ENCODE data around the gene PCOLCE2. TPM values are rescaled to one million over a fixed set of nuclear protein-coding genes. Genes with fewer than 3 reads are reported as not detected.

Gene PCOLCE2
- total and polyA plus RNA-seq, 2 donors (not counting 1 experiment from before 2014, with no cell fraction given), result 4.8 to 26.3 TPM

DNA sequence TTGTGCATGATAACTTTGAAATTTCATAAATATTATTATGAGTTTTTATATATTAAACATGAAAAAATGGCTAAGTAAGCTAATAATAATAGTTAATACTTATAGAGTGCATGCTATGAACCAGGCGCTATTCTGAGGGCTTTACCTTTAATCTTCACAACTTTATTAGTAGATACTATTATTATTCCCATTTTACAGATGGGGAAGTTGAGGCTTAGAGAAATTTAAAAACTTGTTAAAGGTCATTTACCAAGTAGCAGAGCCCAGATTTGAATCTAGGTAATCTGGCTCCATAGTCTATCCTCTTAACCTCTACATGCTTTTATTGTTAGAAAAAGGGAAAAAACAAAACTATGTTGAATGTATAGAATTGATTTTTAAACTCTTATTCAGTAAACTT lies 104.7 kb downstream of the PCOLCE2 start:
- H3K36me3 ChIP-seq (ENCODE audit: control insufficient read depth, insufficient read depth, low read length), result no peaks in the 10 kb centered on the region
- DNase-seq (ENCODE audit: low read depth in 2 of 2), result no peak
- H3K9ac ChIP-seq (ENCODE audit: insufficient read depth, low read length), result no peak overlapping the region
- no peaks in the 10 kb centered on the region for H4K20me1 ChIP-seq (ENCODE audit: control insufficient read depth, extremely low read depth, insufficient read depth, low read length)
- no peak overlapping the region for H3K4me2 ChIP-seq (ENCODE audit: extremely low read depth, insufficient read depth, low read length)
- H3K9me3 ChIP-seq (ENCODE audit: control insufficient read depth, insufficient read depth, low read depth, low read length), result no peaks in the 10 kb centered on the region
- no peaks in the 10 kb centered on the region for H3K4me1 ChIP-seq (ENCODE audit: control insufficient read depth, extremely low read depth, insufficient read depth, low read length)
- no peaks in the 10 kb centered on the region for H3K27me3 ChIP-seq (ENCODE audit: control insufficient read depth, insufficient read depth, low read length)
- no peaks in the 10 kb centered on the region for H3K79me2 ChIP-seq (ENCODE audit: control insufficient read depth, insufficient read depth, low read length)
- TF ChIP-seq EZH2 (IDR thresholded peaks at IDR 0.05; ENCODE audit: low read length, missing control alignments), result no peak
- TF ChIP-seq, protein P1, sequence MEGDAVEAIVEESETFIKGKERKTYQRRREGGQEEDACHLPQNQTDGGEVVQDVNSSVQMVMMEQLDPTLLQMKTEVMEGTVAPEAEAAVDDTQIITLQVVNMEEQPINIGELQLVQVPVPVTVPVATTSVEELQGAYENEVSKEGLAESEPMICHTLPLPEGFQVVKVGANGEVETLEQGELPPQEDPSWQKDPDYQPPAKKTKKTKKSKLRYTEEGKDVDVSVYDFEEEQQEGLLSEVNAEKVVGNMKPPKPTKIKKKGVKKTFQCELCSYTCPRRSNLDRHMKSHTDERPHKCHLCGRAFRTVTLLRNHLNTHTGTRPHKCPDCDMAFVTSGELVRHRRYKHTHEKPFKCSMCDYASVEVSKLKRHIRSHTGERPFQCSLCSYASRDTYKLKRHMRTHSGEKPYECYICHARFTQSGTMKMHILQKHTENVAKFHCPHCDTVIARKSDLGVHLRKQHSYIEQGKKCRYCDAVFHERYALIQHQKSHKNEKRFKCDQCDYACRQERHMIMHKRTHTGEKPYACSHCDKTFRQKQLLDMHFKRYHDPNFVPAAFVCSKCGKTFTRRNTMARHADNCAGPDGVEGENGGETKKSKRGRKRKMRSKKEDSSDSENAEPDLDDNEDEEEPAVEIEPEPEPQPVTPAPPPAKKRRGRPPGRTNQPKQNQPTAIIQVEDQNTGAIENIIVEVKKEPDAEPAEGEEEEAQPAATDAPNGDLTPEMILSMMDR (conservative IDR thresholded peaks at IDR 0.05 in 1 of 2, IDR thresholded peaks at IDR 0.05 in 1 of 2; ENCODE audit: low read depth in 1 of 2, low read length in 2 of 2), result no peak
- H2AFZ ChIP-seq (ENCODE audit: low read length), result no peak overlapping the region
- H3K27ac ChIP-seq (ENCODE audit: insufficient read depth, low read length), result no peak overlapping the region
- H3K4me3 ChIP-seq (replicated peaks in 1 of 4; ENCODE audit: control extremely low read depth in 1 of 4, insufficient read depth in 1 of 4, low read depth in 3 of 4, low read length in 4 of 4), result no peak overlapping the region

DNA sequence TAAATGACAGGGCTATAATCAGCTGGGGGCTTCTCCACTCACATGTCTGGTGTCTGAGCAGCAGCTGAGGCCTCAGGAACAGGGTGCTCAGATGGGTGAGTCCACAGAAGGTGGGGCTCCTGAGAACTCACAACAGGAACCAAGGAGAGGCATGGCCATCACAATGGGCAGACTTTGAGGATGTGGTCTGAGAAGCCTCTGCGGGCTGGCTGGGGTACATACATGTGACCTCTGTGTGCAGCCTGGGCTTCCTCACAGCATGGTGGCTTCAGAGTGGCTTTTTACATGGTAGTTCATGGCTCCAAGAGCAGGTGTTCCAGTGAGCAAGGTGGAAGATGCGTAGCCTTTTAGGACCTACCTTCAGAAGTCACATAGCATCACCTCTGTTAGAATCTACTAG lies 106.3 kb downstream of the PCOLCE2 start:
- Histone ChIP-seq H3K79me2 (ENCODE audit: control insufficient read depth, insufficient read depth, low read length) (no peaks in the 10 kb centered on the region), H3K36me3 (ENCODE audit: control insufficient read depth, insufficient read depth, low read length) (no peaks in the 10 kb centered on the region), H3K9me3 (ENCODE audit: control insufficient read depth, insufficient read depth, low read depth, low read length) (no peaks in the 10 kb centered on the region), H3K4me2 (ENCODE audit: extremely low read depth, insufficient read depth, low read length) (no peak overlapping the region), H3K4me1 (ENCODE audit: control insufficient read depth, extremely low read depth, insufficient read depth, low read length) (no peaks in the 10 kb centered on the region), H3K9ac (ENCODE audit: insufficient read depth, low read length) (no peak overlapping the region), H3K27me3 (ENCODE audit: control insufficient read depth, insufficient read depth, low read length) (no peaks in the 10 kb centered on the region), H3K27ac (ENCODE audit: insufficient read depth, low read length) (no peak overlapping the region), H3K4me3 (replicated peaks in 1 of 4; ENCODE audit: control extremely low read depth in 1 of 4, insufficient read depth in 1 of 4, low read depth in 3 of 4, low read length in 4 of 4) (no peak overlapping the region), H4K20me1 (ENCODE audit: control insufficient read depth, extremely low read depth, insufficient read depth, low read length) (no peaks in the 10 kb centered on the region), H2AFZ (ENCODE audit: low read length) (no peak overlapping the region)
- no peak for TF ChIP-seq EZH2 (IDR thresholded peaks at IDR 0.05; ENCODE audit: low read length, missing control alignments)
- DNase-seq (ENCODE audit: low read depth in 2 of 2), result no peak

DNA sequence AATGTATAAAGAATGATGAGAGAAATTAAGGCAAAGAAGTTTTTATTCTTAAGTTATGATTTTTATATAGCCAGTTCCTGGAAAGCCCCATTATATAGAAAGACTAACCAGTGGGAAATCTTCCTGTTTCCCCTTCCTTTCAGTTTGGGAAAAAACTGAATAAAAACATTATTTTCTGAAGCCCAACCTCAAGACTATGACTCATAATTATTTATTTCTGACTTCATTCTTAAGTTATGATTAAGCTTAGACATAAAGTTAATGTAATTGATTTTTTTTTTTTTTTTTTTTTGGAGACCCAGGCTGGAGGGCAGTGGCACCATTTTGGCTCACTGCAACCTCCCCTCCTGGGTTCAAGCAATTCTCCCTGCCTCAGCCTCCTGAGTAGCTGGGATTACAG lies 109.3 kb downstream of the PCOLCE2 start:
- Histone ChIP-seq H2AFZ (ENCODE audit: low read length) (no peak overlapping the region), H3K4me2 (ENCODE audit: extremely low read depth, insufficient read depth, low read length) (no peak overlapping the region), H3K27me3 (ENCODE audit: control insufficient read depth, insufficient read depth, low read length) (no peaks in the 10 kb centered on the region), H3K9me3 (ENCODE audit: control insufficient read depth, insufficient read depth, low read depth, low read length) (no peaks in the 10 kb centered on the region), H3K79me2 (ENCODE audit: control insufficient read depth, insufficient read depth, low read length) (no peaks in the 10 kb centered on the region), H3K4me3 (replicated peaks in 1 of 4; ENCODE audit: control extremely low read depth in 1 of 4, insufficient read depth in 1 of 4, low read depth in 3 of 4, low read length in 4 of 4) (no peak overlapping the region), H3K4me1 (ENCODE audit: control insufficient read depth, extremely low read depth, insufficient read depth, low read length) (no peaks in the 10 kb centered on the region), H3K9ac (ENCODE audit: insufficient read depth, low read length) (no peak overlapping the region), H3K27ac (ENCODE audit: insufficient read depth, low read length) (no peak overlapping the region), H3K36me3 (ENCODE audit: control insufficient read depth, insufficient read depth, low read length) (no peaks in the 10 kb centered on the region), H4K20me1 (ENCODE audit: control insufficient read depth, extremely low read depth, insufficient read depth, low read length) (no peaks in the 10 kb centered on the region)
- peak; percentile 20 to 49 for DNase-seq (ENCODE audit: low read depth in 2 of 2)
- TF ChIP-seq, protein P1 (conservative IDR thresholded peaks at IDR 0.05 in 1 of 2, IDR thresholded peaks at IDR 0.05 in 1 of 2; ENCODE audit: low read depth in 1 of 2, low read length in 2 of 2), result no peak
- TF ChIP-seq EZH2 (IDR thresholded peaks at IDR 0.05; ENCODE audit: low read length, missing control alignments), result no peak
